CD4-positive, alpha-beta T cell treated with Interferon alpha-2 for 1 hour (primary cell): ENCODE measurements around the gene PFKL.
"Not testable (repeated sequence)": the region's sequence is repeated elsewhere in the genome, so short reads cannot be mapped to it uniquely, and the experiment has no call there.

Experiments used
- DNase-seq, 2 donors: peaks; one replicate each; pipeline ENCODE4 v3.0.0-alpha.2; 2020 to 2022

Gene PFKL

DNA sequence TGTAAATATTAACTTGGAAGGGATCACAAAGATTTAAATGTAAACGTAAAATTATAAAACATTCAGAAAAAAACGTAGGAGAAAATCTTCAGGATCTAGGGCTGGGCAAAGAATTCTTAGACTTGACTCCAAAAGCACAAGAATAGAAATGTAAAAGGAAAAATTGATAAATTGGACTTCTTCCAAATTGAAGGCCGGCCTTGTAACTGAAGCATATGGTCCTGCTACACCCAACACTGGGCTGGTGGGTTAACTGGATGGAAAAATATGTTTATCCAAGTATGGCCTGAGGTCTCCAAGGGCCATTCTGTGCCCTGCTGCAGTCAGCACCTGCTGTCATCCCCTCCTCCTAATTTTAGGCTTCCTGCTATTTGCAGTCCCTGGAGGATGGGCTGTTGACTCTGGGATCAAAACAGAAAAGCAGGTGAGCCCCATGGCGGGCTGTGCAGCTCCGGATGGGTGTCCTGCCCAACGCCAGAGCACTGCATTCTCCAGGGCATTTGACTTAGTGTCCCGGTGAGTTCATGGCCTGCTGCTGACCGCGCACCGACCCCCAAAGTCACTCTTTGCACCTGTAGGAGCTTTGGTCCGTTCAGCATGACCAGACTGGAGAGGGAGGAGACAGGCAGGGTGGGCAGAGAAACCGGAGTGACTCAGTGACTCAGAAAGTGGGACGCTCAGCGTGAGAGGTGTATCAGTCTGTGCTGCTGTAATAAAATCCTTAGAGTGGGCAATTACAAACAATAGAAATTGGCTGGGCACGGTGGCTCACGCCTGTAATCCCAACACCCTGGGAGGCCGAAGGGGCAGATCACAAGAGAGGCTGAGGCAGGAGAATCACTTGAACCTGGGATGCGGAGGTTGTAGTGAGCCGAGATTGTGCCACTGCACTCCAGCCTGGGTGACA, 20.2 kb upstream of the PFKL start:
- no peak for DNase-seq

DNA sequence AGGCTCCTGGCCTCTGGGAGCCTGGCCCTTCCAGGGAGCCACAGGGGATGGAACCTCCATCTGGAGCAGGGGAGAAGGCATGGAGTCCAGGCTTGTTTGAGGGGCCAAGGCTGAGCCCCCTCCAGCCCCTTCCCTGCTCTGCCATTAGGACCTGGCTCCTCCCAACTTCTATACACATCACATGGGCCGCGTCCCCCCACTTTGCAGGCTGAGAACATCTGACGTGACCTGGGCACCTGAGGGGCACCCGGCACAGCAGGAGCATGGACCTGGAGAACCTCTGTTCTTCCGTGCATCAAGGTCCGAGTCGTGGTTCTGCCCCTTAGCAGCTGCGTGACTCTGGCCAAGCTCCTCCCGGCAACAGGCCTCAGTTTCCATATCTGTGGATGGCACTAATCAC, 18.1 kb upstream of the PFKL start:
- DNase-seq = no peak

DNA sequence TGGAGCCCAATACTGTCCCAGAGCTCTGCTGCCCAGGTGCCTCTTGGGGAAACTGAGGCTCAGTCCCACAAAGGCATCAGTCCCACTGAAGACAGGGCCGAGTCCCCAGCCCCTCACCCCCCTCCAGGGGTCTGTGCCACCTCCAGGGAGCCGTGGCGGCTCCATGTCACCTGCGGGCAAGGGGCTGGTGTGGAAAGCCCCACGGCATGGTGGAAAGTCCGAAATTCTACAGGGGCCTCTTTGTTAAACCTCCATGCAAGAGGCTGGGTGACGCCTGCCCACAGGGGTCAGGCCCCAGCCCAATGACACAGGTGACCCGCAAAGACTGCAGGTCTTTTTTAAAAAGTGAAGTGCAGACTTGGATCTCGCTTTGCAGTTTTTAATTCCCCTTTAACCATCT, 17.5 kb upstream of the PFKL start:
- DNase-seq = no peak

- DNase-seq = not testable (repeated sequence)
Observed at GRCh38 chr21:44283211-44283785, 16.6 kb upstream of the PFKL start.

DNA sequence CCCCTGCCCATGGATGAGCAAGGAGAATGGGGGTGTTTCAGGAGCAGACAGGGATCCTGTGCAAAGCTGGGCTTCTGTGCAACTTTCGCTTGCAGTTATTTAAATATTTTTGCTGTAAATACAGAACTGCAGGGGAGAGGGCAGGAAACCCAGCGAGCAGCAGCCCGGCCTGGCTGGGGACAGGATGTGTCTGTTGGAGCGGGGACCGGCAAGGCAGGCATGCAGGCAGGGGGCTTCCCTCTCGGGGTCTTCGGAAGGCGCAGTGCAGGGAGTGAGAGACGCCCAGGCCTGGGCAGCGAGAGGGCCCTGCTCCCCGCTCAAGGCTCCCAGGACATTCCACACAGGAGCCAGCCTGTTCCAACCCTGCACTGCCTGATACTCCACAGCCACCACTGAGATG, 15.9 kb upstream of the PFKL start:
- no peak for DNase-seq

- no peak for DNase-seq
Observed at GRCh38 chr21:44285138-44285992, 14.5 kb upstream of the PFKL start, which contains the start of gene AIRE. TSS of gene AIRE (plus strand) at chr21:44285876. CDS start at chr21:44286007, 131 bp downstream.

- DNase-seq = no peak
Observed at GRCh38 chr21:44286086-44286715, 13.7 kb upstream of the PFKL start.

DNA sequence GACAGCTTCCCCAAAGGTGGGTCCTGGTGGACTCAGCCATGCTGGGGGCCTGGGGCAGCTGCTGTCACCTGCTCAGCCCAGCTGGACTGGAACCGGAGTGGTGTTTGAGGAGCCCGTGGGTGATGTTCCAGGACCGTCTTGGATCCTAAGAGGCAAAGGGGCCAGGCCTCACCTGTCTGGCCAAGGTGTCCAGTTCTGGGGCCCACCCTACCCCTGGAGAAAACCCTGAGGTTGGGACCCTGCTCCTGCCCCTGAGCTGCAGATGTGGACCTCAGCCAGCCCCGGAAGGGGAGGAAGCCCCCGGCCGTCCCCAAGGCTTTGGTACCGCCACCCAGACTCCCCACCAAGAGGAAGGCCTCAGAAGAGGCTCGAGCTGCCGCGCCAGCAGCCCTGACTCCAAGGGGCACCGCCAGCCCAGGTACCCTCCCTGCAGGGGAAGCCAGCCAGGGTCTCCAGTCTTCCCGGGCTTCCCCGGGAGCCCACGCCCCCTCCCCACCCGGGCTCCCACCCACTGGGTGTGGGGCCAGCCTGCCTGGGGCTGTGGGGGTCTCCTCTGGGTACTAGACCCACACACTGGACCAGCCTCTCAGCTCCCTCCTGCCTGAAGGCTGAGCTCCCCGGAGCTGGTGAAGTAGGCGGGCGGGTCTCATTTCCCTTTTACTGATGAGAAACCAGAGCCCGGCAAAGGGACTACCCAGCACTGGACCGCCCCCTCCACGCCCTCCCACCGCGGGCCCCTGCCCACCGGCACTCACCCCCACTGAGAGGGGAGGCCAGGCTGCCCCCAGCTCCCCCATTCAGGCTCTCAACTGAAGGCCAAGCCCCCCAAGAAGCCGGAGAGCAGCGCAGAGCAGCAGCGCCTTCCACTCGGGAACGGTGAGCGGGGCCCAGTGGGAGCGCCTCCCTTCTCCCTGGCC, 12.9 kb upstream of the PFKL start:
- DNase-seq = no peak

GRCh38 chr21:44288251-44289110, 11.4 kb upstream of the PFKL start:
- DNase-seq = no peak

- DNase-seq = no peak
Observed at GRCh38 chr21:44289381-44290010, 10.4 kb upstream of the PFKL start.

DNA sequence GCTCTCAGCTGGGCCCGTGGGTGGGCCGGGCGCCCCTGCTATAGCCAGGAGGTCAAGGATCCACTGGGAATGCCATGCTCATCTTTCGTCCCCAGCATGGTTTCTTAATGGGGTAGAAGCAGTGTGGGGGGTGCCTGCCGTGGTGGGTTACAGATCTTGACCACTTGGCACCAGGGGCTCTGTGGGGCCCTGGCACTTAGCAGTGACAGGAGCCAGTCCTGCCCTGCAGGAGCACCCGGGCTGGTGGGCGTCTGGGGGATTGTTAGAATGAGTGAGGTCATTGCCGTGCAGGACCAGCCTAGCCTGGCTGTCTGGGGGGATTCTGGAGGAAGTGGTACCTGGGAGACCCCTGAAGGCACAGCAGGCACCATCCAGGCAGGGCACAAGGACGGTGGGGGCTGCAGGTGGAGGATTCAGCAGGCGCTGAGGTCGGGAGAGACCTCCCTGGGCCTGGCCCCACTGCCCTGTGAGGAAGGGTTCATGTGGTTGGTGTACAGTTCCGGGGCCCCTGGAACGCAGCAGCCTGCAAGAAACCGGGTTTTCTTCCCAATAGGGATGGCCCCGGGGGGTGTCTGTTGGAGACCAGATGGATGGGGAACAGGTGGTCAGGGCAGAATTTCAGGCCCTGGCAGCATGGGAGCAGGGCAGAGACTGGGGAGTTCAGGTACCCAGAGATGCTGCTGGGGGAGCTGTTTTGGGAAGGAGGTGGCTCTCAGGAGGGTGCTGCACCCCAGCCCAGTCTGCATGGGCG, 9.4 kb upstream of the PFKL start:
- no peak for DNase-seq

GRCh38 chr21:44291078-44291935, 8.5 kb upstream of the PFKL start:
- no peak for DNase-seq

DNA sequence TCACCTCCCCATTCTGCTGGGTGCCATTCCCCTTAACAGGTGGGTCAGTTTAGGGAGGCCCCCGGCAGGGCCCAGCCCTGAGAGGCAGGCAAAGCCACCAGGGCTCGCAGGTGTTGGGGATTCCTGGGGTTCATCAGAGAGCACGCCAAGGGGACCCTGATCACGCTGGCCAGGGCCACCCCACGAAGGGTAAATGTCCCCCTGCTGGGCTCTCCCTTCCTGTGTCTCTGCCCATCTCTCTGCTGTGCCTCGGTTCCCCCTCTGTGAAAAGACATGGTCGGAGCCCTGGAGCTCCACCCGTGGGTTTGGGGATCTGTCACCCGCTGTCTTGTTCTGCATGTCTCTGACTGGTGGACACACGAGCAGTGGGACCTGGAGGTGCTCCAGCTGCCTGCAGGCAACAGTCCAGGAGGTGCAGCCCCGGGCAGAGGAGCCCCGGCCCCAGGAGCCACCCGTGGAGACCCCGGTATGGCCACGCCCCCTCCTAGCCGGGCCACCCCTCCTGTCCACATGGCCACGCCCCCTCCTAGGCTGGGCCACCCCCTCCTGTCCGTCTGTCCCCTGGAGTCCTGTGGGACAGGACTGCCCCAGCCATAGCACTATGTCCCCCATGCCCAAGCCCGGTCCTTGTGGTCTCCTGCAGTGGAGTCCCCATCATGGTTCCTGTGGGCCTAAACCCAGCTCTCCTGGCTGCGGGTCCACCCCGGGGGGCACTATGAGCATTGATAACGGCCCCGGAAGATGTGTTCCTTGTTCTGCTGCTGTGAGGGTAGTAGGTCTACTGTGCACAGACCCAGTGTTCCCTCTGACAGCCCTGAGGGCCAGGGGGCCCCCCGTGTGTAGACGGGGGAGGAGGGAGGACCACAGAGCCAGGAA, 7.7 kb upstream of the PFKL start:
- DNase-seq = no peak

- DNase-seq = no peak
Observed at GRCh38 chr21:44292812-44293195, 7.0 kb upstream of the PFKL start.

DNA sequence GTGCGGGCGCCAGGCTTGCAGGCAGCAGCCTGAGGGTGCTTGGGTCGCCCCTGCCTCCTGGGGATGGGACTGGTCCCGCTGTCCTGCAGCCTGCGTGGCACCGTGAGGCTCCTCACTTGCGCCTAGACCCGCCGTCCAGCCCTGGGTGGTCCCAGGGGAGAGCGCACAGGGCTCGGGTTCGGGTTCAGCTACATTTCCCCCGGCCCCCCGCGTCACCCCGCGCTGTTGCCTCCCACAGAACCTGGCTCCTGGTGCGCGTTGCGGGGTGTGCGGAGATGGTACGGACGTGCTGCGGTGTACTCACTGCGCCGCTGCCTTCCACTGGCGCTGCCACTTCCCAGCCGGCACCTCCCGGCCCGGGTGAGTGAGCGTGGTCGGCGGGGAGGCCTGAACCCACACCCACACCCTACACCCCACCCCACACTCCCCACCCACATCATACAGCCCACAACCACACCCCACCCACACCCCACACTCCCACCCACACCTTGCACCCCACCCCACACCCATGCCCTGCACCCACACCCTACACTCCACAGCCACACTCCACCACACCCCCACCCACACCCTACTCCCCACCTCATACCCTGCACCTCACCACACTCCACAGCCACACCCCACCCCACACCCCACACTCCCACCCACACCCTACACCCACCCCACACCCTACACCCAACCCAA, 6.2 kb upstream of the PFKL start:
- DNase-seq = peak; percentile 44 to 64

DNA sequence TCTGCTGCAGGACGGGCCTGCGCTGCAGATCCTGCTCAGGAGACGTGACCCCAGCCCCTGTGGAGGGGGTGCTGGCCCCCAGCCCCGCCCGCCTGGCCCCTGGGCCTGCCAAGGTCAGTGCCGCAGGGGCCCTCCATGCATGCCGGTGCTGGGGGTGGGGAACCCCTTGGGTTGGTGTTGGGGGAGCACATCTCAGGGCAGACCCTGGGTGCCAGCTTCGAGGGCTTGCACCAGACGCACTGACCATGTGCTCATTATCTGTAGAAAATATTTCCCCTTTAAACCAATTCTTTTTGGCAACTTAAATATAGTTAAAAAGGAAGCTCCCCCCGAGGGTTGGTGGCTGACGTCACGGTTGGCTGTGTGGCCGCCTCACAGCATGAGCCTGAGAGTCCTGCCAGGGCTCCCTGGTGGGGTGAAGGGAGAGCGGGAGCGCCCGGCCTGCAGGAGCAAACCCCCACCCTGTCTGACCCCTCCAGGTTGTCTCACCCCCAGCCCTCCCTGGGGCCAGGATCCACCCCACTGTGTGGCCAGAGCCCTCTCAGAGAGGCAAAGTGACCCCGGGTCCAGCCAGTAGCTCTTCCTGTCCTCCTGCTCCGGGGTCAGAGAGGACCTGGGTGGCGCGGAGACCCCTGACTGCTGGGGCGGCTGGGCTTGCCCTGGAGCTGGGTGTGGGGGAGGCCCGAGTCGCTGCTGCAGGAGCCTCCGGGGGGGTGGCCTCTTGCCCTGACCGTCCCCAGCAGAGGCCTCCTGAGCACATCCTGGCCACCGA, 5.3 kb upstream of the PFKL start:
- DNase-seq = peak in 1 of 2 donors; percentile 25
